Central memory CD4-positive, alpha-beta T cell (primary cell): Measurements from ENCODE around the gene SLFN12L.
"Not testable (repeated sequence)": the region's sequence is repeated elsewhere in the genome, so short reads cannot be mapped to it uniquely, and the experiment has no call there.

Source experiments
- DNase-seq: peaks from one replicate; pipeline ENCODE4 v3.0.0; 2022

Gene SLFN12L

DNA sequence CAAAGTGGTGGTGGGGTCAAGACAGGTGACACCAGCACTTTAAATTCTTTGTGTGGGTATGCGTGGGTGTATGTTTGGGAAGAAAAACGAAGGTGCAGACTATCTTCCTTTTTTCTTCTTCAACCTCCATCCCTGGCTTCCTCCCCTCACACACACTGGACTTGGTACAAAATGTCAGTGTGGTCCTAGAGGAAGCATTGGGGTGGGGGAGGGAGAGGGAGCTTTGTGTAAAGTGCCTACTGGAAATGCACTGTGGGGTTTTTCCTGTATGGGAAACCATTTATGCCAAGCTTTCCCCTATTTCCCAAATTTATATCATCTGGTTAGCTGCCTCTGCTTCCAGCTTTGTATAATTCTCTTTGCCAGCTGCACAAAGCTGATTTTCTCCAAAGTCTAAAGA, 44.4 kb downstream of the SLFN12L start:
- no peak for DNase-seq

DNA sequence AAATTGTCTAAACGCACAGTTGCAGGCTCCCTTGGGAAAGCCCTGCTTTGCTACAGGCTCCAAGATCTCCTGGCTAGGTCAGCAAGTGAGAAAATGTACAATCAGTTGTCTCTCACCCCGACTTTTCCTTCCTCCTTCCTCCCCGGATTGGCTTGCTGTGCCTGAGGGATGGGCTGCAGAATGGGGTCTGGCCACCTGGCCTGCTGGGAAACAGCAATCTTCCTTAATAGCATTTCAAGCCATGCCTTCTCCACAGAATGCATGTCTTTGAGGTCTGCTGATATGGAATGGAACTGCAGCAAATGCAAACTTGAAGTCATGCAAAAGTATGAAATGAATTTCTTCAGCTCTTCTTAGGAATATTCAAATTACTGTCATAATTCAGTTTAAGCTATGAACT, 46.1 kb downstream of the SLFN12L start:
- no peak for DNase-seq

DNA sequence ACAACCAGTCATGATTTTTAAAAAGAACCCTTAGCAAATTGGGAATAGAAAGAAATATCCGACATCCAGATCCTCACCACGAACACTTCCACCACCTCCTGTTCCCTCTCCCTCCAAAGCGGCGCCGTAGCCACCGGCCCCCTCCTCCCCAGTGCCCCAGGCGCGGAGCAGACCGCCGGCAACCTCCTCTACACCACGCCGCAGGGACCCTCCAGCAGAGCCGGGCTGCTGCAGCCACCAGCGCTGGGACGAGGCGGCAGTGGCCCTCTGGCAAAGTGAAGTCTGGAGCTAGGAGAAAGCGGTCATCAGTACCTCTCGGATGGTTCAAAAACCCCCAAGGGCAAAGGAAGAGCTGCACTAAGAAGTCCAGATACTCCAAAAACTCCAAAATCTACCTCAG, 47.5 kb downstream of the SLFN12L start:
- DNase-seq: no peak

DNA sequence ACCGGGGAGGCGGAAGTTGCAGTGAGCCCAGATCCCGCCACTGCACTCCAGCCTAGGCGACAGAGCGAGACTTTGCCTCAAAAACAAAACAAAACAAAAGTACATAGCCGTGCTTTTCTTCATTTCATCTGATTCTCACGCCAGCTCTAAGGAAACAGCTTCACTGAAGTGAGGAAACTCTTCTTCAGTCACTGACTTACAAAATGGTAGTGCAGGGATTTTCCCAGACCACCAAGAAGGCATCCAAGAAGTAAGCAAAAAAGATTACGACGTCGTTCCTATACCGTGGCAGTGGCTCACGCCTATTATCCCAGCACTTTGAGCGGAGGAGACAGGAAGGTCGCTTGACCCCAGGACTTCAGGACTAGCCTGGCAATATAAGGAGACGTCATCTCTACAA, 48.5 kb downstream of the SLFN12L start:
- DNase-seq: no peak

DNA sequence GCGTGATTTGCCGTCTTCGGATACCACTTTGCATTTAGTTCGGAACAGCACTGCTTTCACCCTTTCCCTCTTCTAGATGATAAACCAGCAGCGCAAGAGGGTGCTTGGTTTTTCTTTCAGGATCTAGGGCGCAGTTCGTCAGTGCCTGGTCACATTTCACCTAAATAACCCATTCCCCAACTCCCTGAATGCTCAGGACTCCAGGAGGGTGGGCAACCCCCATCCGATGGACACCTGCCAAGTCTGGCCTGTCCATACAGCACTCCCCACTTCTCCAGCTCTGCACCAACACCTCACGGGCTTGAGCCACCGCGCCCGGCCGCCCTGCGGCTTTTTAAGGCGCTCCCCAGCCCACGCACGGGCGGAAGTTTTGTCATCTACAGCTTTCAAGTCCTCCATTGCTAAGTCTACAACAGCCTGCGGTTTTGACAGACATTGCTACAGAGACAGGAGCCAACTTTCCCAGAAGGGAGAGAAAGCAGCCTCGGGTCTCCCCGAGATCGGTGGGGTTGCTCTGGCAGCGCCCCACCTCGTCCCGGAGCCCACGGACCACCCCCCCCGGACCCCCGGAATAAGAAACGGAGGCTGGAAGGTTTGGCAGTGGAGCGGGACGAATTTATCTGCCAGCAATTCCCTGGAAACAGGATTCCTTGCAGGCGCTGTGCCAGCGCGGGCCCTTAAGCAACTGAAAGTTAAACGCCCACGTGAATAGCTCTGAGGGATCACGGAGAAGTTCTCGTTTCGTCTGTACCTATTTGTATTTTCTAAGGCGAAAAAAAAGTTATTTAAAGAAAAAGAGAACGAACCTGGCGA, 50.4 kb downstream of the SLFN12L start:
- DNase-seq: peak; percentile 75

DNA sequence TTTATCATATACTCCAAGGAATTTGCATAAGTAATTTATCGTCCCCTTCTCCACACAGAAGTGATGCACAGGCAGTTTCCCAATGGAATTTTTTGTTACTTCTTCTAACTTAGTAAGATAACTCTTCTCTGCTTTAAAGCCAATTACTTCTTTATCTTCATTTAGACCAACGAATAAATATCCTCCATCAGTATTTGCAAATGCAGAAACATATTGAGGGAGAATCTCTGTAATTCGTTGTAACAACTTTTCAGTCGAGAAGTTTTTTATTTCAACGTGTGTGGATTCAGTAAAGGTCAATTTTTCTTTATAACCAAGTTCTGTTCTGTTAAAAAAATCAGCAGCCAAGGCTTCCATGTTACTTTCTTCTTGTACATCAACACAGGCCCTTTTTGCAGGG, 58.2 kb downstream of the SLFN12L start:
- no peak for DNase-seq

DNA sequence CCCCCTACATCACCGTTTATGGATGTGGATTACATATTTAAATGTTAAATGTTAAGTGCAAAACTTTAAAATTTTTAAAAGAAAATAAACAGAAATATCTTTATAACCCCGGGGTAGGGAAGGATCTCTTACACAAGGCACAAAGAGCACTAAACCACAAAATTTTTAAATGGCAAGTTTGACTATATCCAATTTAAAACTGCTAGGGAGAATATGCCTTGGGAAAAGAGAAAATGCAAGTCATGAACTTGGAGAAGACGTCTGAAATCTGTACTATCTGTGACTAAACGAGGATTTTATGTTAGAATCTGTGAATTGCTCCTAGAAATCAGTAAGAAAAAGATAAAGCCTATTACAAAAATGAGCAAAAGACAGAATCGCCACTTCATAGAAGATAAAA, 60.2 kb downstream of the SLFN12L start:
- no peak for DNase-seq

DNA sequence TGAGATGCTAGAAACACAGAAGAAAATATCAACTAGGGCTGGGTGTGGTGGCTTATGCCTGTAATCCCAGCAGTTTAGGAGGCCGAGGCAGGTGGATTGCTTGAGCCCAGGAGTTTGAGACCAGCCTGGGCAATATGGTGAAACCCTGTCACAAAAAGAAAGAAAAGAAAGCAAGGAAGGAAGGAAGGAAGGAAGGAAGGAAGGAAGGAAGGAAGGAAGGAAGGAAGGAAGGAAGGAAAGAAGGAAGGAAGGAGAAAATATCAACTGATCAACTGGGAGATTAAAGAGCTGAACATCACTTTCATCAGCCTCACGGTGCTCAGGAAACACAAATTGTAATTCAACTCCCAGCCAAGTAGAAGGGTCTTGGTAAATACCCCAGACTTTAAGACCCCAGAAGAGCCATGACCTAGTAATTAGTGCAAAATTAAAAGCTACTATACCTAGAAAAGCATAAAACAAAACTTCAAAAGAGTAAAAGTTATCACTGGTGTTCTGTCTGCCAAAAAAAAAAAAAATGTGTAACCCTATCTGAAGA, 61.1 kb downstream of the SLFN12L start:
- no peak for DNase-seq

DNA sequence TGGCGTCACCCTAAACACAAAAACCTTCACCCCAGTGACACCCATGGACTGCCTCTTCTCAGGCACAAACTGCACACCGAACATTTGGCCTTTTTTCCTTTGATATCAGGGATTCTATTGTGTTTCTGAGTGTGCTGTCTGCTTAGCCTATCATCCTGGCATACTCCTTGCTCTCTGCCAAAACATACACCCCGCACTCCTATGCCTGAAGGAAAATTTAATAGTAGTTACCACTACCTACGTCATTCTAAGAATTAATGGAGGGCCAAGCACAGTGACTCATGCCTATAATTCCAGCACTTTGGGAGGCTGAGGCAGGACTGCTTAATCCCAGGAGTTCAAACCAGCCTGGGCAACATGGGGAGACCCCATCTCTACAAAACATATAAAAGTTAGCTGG, 69.0 kb downstream of the SLFN12L start:
- DNase-seq: no peak

DNA sequence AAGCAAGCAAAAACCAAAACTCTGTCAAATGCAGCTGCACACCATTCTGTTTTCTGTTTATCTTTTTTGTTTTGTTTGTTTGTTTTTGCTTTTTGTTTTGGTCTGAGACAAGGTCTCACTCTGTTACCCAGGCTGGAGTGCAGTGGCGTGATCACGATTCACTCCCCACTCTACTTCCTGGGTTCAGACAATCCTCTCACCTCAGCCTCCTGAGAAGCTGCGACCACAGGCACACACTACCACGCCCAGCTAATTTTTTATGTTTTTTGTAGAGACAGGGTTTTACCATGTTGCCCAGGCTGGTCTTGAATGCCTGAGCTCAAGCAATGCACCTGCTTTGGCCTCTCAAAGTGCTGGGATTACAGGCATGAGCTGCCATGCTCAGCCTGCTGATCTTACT, 69.7 kb downstream of the SLFN12L start:
- DNase-seq: peak; percentile 38

DNA sequence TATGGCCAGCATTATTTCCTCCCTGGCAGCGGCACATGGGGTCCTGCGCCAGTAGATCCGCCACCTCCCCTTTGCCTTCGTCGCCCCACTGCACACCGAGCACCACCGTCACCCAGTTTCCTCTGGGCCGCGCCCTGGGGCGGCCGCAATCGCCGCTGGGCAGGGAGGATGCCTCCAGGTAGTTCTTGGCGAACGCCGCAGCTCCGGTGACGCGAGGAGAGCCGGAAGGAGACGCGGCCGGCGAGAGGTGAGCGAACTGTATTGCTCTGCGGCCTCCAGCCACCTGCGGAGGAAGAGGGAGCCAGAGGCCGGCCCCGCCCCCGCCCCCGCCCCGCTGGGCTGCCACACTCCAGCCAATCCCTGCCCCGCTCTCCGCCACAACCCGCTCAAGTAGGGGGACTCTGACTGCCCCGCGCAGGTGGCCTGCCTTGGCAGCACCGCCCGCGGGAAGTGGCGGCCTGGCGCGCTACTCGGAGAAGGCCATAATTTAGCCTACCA, 77.1 kb downstream of the SLFN12L start:
- peak; percentile 80 for DNase-seq

DNA sequence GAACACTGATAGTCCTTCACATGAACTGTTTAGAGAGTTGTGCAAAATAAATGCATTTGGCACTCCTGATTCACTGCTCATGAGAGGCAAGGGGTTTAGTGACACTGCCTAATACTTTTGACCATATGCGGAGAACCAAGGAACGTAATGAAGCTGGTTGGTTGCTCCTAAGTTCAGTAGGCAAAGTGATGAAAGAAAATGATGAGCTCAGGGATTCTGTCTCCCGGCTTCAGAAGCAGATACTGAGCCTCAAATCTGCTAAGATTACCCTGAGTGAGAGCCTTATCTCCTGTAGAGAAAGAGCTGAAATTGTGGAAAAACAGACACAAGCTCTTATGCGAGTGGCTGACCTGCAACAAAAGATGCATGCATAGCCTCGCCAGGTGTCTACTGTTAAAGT, 83.4 kb downstream of the SLFN12L start:
- not testable (repeated sequence) for DNase-seq

DNA sequence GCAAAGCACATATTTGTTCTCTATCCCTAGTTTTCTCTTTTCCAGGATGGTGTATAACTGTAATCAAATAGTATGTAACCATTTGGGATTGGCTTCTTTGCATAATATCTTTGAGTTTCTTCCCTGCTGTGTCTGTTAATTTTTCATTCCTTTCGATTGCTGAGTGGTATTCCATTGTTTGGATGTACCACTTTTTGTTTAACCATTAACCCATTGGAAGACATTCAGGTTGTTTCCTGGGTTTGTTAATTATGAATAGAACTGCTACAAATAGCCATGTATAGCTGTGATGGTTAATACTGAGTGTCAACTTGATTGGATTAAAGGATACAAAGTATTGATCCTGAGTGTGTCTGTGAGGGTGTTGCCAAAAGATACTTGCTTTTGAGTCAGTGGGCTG, 84.3 kb downstream of the SLFN12L start:
- DNase-seq: no peak

DNA sequence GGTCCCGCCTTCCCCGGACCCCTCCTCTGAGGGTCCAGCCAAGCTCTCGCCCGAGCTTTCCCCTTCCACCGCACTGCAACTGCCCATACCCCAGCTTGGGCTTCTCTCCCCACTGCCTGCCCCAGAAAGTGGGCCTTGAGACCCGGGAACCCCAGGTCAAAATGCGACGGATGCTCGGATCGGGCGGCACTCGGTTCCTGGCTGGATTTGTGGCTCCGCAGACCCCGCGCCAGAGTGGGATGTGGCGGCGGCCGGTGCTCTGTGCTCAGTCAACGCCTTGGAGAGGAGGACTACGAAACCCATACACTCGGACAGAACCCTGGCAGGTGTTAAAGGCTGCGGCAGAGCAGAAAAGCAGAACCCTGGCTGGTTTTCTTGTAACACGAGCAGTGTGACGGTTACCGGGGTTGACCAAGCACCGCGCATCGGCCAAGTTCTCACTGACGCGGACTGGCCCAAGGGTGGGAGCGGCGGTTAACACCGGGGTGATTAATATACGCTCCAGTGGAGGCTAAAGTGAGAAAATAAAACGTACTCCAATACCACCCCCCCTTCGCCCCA, 88.0 kb downstream of the SLFN12L start:
- no peak for DNase-seq

DNA sequence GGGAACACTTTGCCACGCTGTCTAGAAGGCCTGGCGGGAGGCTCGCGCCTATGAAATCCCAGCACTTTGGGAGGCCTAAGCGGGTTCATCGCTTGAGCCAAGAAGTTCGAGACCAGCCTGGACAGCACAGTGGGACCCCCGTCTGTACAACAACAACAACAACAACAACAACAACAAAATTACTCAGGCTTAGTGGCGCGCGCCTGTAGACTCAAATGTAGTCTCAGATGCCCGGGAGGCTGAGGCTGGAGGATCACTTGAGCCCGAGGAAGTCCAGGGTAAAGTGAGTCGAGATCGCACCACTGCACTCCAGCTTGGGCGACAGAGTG, 88.6 kb downstream of the SLFN12L start:
- DNase-seq: no peak

DNA sequence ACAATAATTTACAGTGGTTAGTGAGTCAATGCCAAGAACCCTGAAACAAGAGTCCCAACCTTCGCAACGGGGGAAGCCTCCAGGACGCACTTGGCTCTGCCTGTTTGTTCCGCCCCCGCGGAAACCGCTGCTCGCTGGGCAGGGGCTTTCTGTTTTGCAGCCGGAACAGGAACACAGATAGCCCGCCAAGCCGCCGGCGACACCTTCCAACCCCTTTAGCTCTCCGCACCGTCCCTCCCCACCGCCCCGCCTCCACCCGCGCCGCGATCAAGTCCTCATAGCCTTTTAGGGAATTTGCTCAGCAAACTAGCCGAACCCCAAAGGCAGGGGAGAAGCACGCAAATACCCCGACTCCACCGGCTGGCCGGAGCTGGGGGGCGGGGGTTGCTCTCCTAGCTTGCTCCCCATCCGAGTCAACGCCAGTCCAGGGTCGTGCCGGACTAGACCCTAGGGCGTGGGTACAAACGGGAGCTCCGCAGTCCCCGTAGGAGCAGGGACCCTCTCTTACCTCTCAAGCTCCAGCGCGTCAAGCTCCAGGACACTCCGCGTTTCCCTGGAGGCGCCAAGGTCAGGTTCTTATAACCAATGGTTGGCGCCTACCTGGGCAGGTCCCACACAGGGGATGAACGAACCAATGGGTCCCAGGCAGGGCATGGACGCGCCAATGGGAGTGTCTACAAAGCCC, 89.1 kb downstream of the SLFN12L start, which contains the start of gene SLFN13:
Gene SLFN13 (minus strand): TSS at position 553 of the 685 bp plus-strand sequence. CDS start 3,086 bp downstream, outside the sequence.
- peak; percentile 82 for DNase-seq

DNA sequence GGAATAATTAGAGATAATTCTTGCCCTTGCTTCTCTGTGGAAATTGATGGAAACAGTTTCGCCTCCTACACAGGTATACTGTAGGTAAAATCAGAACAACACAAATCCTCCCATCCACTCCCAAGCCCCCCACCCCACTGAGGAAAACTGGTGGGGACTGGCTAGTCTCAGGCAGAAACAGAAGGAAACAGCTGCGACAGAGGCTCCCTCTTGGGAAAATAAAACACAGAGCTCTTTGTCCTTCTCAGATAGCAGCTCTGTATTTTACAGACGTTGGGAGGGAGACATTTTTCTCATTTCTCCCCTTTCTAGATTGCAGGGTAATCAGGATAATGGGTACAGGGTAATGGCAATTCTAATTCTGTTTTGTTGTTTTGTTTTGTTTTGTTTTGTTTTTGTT, 90.0 kb downstream of the SLFN12L start:
- no peak for DNase-seq

DNA sequence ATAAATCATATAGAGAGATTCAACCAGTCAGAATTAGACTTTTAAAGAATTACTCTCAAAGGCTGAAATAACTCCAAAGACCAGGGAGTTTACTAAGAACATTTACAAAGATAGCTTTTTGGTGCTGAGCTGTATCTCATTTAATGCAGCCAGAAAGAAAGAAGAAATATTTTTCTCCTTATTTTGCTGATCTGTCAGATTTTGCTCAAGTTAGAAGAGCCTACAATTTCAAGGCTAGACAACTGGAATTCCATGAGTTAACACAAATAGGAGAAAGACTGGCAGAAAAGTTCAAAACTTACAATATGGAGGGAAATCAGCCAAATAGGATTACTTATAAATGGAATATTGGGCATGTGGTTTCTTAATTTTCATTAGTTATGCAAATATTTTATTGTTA, 99.0 kb downstream of the SLFN12L start:
- no peak for DNase-seq

DNA sequence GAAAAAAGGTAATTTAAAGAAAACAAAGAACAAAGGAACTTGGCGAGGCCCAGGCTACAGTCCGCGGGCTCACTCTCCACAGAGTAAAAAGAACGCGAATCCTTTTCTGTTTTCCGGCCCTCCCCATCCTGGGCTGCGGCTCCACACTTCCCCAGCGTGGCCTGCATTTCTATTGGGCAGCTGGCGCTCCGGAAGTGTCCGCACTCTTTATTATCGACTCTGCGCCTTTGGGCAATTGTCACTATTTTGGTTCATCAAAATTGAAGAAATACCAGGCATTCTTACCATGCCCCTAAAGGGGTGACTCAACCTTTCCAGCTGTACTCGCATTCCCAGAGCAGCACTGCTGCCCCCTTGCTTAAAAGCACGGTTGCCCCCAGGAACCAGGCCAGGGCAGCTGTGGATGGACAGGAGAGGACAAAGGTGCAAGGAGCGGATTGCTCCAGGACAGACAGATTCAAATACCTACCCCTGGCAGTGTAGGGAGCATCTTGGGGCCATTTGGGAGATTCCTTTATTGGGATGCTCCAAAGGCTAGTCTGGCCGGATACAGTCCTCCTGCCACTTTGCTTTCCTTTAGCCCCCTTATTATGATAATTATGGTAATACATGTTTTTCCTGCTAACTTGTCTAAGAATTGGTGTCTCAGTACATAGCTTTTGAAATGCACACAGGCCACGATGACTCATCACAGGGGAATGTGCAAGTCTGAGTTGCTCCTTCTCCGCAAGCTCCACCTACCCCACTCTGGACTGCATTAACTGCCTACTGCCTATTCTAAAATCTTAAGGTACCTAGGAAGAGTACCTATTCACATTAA, 104.2 kb downstream of the SLFN12L start:
- DNase-seq: peak; percentile 36

DNA sequence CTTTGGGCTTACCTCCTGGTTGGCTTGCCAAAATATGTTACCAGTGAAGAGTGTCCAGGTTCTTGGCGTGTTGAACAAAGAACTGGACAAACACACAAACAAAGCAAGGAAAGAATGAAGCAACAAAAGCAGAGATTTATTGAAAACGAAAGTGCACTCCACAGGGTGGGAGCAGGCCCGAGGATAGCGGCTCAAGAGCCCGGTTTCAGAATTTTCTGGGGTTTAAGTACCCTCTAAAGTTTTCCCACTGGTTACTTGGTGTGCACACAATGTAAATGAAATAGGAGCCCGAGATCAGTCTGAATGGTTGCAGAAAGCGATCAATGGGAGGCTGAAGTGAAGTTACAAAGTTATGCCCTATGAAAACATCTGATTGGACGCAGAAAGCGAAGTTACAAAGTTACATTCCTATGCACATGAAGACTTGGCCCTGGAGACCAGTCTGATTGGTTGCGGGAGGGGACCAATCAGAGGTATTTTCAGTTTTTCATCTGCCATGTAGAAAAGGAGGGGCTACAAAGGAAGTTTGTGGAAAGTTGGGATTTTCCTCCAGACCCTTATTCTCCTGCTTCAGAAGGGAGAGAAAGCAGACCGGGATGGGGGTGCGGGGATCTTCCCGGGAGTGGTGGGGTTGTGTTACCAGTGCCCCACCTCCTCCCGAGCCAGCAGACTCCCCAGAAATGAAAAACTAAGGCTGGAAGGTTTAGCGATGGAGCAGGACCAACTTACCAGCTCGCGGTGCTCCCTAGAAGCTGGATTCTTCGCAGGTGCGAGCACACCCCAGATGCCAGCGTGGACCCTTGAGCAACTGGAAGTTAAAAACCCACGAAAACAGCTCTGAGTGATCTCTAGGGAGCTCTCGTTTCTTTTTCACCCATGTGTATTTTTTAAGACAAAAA, 105.1 kb downstream of the SLFN12L start, which contains the start of gene SLFN12:
Gene SLFN12 (minus strand): TSS at position 325 of the 899 bp plus-strand sequence. CDS start 9,472 bp downstream, outside the sequence.
- DNase-seq: peak; percentile 70

DNA sequence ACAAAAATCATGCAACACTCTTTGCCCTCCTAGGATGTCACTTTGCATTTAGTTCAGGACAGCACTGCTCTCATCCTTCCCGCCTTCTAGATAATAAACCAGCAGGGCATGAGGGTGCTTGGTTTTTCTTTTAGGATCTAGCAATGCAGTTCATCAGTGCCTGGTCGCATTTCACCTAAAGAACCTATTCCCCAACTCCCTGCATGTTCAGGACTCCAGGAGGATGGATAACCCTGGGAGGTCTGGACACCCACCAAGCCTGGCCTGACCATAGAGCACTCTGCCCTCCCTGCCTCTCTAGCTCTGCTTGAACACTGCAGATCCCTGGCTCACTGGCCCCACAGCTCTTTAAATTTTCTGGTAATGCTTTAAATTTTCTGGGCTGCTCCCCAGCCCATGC, 107.8 kb downstream of the SLFN12L start:
- no peak for DNase-seq
